ENCODE results near the gene TMOD1. TPM values are rescaled to one million over a fixed set of nuclear protein-coding genes. Genes with fewer than 3 reads are reported as not detected.
A peak's percentile ranks its signal among the peaks of the same experiment; 100 is the strongest.
"Not testable (repeated sequence)": the region's sequence is repeated elsewhere in the genome, so short reads cannot be mapped to it uniquely, and the experiment has no call there.

Gene TMOD1
- total and polyA plus RNA-seq, 5 experiments from 2014 or later, result 0.92 to 2.7 (median 1.2) TPM

GRCh38 chr9:97572196-97572891, 70.9 kb downstream of the TMOD1 start:
- H3K27ac Mint-ChIP-seq, result no peak overlapping the region
- POLR2A ChIA-PET, result no interaction called here
- peaks cover 0 to 1% (median 1%) of the 10 kb centered on the region in 5 donors for H3K27me3 Mint-ChIP-seq
- peaks cover 0 to 5% (median 0%) of the 10 kb centered on the region in 9 donors for H3K9me3 Mint-ChIP-seq
- ATAC-seq (no peak), DNase-seq (no peak)
- peaks cover 0 to 5% (median 0%) of the 10 kb centered on the region in 3 donors for H3K36me3 Mint-ChIP-seq
- H3K4me3 Mint-ChIP-seq, result no peak overlapping the region
- peaks cover 9 to 22% (median 16%) of the 10 kb centered on the region in 4 donors for H3K4me1 Mint-ChIP-seq

DNA sequence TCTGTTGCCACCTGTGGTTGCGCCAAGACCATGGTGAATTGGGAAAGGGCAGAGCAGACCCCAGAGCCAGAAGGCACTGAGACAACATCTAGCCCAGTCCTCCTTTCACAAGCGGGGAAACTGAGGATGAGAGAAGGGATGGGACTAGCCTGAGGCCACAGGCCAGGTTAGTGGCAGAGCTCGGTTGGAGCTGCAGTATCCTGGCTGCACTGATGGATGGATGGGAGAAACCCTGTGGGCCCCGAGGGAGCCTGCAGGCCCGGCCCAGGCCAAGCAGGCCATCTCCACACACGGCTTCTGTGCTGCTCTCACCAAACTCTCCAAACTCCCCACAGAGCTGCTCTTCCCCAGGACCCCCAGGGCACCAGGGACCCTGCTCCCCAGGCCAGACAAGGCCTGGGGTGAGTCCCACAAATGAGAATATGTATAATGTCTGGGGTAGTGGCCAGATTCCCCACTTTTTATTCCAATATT, 71.5 kb downstream of the TMOD1 start:
- no peak for DNase-seq
- H3K27ac Mint-ChIP-seq, result no peak overlapping the region
- peaks cover 0 to 8% (median 0%) of the 10 kb centered on the region in 3 donors for H3K36me3 Mint-ChIP-seq

DNA sequence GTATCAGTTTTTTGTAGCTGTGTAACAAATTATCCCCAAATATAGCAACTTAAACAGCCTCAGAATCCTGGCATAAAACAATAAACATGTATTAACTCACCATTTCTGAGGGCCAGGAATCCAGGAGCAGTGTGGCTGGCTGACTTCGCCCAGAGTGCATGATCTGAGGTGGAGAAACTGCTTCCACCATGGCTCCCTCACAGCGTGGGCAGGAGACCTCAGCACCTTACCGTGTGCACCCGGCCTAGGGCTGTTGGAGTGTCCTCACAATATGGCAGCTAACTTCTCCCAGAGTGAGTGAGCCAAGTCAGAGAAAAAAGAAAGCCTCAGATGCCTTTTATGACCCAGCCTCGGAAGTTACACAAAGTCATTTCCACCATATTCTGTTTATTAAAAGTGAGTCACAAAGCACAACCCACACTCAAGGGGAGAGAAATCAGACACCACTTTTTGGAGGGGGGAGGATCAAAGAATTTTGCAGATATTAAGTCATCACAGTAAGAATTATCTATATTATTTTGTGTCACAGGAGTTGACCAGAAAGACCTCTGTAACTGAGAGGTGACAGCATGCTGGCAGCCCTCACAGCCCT, 72.1 kb downstream of the TMOD1 start:
- peak overlapping the region in 5 of 10 donors; percentile 16 to 67 (median 31) for H3K4me3 Mint-ChIP-seq
- no peak for DNase-seq
- peaks cover 0 to 10% (median 0%) of the 10 kb centered on the region in 9 donors for H3K9me3 Mint-ChIP-seq
- no peak overlapping the region for H3K27ac Mint-ChIP-seq
- peaks cover 7 to 24% (median 16%) of the 10 kb centered on the region in 4 donors for H3K4me1 Mint-ChIP-seq
- POLR2A ChIA-PET, result interaction anchor here (0.6 to 1.4 kb wide), 2 partner anchors 60 to 766 kb away, joined by 5 read pairs; partner anchors contain the start of genes NCBP1 and TSTD2
- no peak for ATAC-seq
- peaks cover 0 to 14% (median 0%) of the 10 kb centered on the region in 3 donors for H3K36me3 Mint-ChIP-seq
- H3K27me3 Mint-ChIP-seq, result peaks cover 0 to 1% (median 0%) of the 10 kb centered on the region in 5 donors

More for the DNA sequence above, 71.5 kb downstream of the TMOD1 start:
- Mint-ChIP-seq H3K4me1 (peaks cover 7 to 22% (median 16%) of the 10 kb centered on the region in 4 donors), H3K4me3 (no peak overlapping the region), H3K9me3 (peaks cover 0 to 5% (median 0%) of the 10 kb centered on the region in 9 donors), H3K27me3 (peaks cover 0 to 1% (median 0%) of the 10 kb centered on the region in 5 donors)
- no peak for ATAC-seq
- POLR2A ChIA-PET, result interaction anchor here (0.6 kb wide), 1 partner anchor 766 kb away, joined by 5 read pairs; no protein-coding TSS in a partner anchor

- Mint-ChIP-seq H3K4me1 (peaks cover 7 to 24% (median 16%) of the 10 kb centered on the region in 4 donors), H3K36me3 (peaks cover 0 to 18% (median 0%) of the 10 kb centered on the region in 3 donors), H3K9me3 (peaks cover 0 to 11% (median 0%) of the 10 kb centered on the region in 9 donors)
- H3K27ac Mint-ChIP-seq, ATAC-seq, H3K27me3 Mint-ChIP-seq, H3K4me3 Mint-ChIP-seq, DNase-seq: not testable (repeated sequence)
- POLR2A ChIA-PET, result interaction anchor here (1.3 to 2.0 kb wide), 3 partner anchors 20 to 59 kb away, joined by 5 read pairs; partner anchors contain the start of genes NCBP1 and TSTD2
Measured at GRCh38 chr9:97574101-97574571, 72.7 kb downstream of the TMOD1 start.

- POLR2A ChIA-PET, result interaction anchor here (1.3 to 2.0 kb wide), 4 partner anchors 19 to 163 kb away, joined by 3 to 5 read pairs (median 5); partner anchors contain the start of genes NCBP1 and TSTD2
Measured at GRCh38 chr9:97574921-97575672, 73.6 kb downstream of the TMOD1 start.

DNA sequence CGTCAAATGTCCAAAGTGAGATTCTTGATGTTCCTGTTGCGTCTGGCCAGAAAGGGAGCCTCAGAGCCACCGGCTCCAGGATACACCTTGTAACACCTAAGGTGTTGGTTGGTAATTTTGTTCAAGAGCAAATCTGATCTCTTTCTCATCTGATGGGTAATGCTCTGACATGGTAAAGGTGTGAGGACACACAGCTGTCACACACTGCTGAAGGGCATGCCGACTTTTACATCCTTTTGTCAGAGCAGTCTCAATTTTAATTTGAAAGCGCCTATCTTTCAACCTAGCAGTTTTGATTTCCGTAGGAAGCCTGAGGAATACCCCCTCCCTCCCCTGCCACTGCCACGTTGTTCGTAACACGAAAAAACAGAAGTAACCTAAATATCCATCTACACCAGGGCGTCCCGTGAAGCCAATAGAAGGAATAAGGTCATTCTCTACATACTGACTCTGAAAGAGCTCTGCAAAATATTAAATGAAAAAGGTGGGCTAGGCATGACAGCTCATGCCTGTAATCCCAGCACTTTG, 74.3 kb downstream of the TMOD1 start:
- H3K27me3 Mint-ChIP-seq, result peaks cover 0 to 1% (median 0%) of the 10 kb centered on the region in 5 donors
- POLR2A ChIA-PET, result interaction anchor here (1.3 to 2.0 kb wide), 2 partner anchors 18 to 163 kb away, joined by 3 to 5 read pairs; no protein-coding TSS in a partner anchor
- H3K36me3 Mint-ChIP-seq, result peaks cover 4 to 22% (median 7%) of the 10 kb centered on the region in 3 donors
- H3K4me3 Mint-ChIP-seq, result peak overlapping the region; percentile 87 to 96 (median 92)
- H3K27ac Mint-ChIP-seq, result peak overlapping the region in 8 of 10 donors; percentile 3 to 92 (median 68)
- peaks cover 0 to 18% (median 6%) of the 10 kb centered on the region in 9 donors for H3K9me3 Mint-ChIP-seq
- peak; percentile 52 to 58 for ATAC-seq
- peaks cover 5 to 24% (median 16%) of the 10 kb centered on the region in 4 donors for H3K4me1 Mint-ChIP-seq
- peak in 1 of 10 donors; percentile 7 for DNase-seq

More at GRCh38 chr9:97574921-97575672, 73.6 kb downstream of the TMOD1 start:
- Mint-ChIP-seq H3K36me3 (peaks cover 4 to 22% (median 7%) of the 10 kb centered on the region in 3 donors), H3K9me3 (peaks cover 0 to 18% (median 4%) of the 10 kb centered on the region in 9 donors), H3K4me3 (peak overlapping the region; percentile 87 to 96 (median 92)), H3K4me1 (peaks cover 7 to 24% (median 16%) of the 10 kb centered on the region in 4 donors), H3K27ac (peak overlapping the region; percentile 36 to 96 (median 88))
- ATAC-seq, result peak; percentile 62 to 75
- peak in 8 of 10 donors; percentile 13 to 74 (median 50) for DNase-seq
- H3K27me3 Mint-ChIP-seq, result not testable (repeated sequence)

GRCh38 chr9:97577051-97577450, 75.6 kb downstream of the TMOD1 start:
- POLR2A ChIA-PET, result no interaction called here
- peak overlapping the region in 2 of 10 donors; percentile 11 to 63 for H3K4me3 Mint-ChIP-seq

GRCh38 chr9:97578846-97579245, 77.4 kb downstream of the TMOD1 start:
- Mint-ChIP-seq H3K4me3 (no peak overlapping the region), H3K9me3 (peaks cover 0 to 18% (median 6%) of the 10 kb centered on the region in 9 donors), H3K27me3 (no peaks in the 10 kb centered on the region), H3K36me3 (peaks cover 4 to 22% (median 7%) of the 10 kb centered on the region in 3 donors), H3K4me1 (peaks cover 5 to 22% (median 16%) of the 10 kb centered on the region in 4 donors), H3K27ac (peak overlapping the region in 1 of 10 donors; percentile 3)
- DNase-seq (no peak), ATAC-seq (no peak)
- POLR2A ChIA-PET, result interaction anchor here (0.9 kb wide), 1 partner anchor 10 kb away, joined by 5 read pairs; no protein-coding TSS in a partner anchor

More at GRCh38 chr9:97577051-97577450, 75.6 kb downstream of the TMOD1 start:
- H3K4me1 Mint-ChIP-seq, result peaks cover 5 to 24% (median 16%) of the 10 kb centered on the region in 4 donors
- H3K9me3 Mint-ChIP-seq, result peaks cover 0 to 18% (median 6%) of the 10 kb centered on the region in 9 donors
- peaks cover 4 to 22% (median 7%) of the 10 kb centered on the region in 3 donors for H3K36me3 Mint-ChIP-seq
- peak overlapping the region in 1 of 10 donors; percentile 66 for H3K27ac Mint-ChIP-seq
- DNase-seq (no peak), ATAC-seq (no peak)
- H3K27me3 Mint-ChIP-seq, result peaks cover 0 to 1% (median 0%) of the 10 kb centered on the region in 5 donors

GRCh38 chr9:97579914-97580313, 78.4 kb downstream of the TMOD1 start:
- Mint-ChIP-seq H3K9me3 (peaks cover 0 to 21% (median 8%) of the 10 kb centered on the region in 9 donors), H3K36me3 (peaks cover 4 to 22% (median 7%) of the 10 kb centered on the region in 3 donors), H3K27ac (no peak overlapping the region), H3K4me1 (peaks cover 4 to 17% (median 13%) of the 10 kb centered on the region in 4 donors), H3K27me3 (no peaks in the 10 kb centered on the region), H3K4me3 (no peak overlapping the region)
- DNase-seq (no peak), ATAC-seq (no peak)
- POLR2A ChIA-PET, result interaction anchor here (0.9 kb wide), 1 partner anchor 9 kb away, joined by 5 read pairs; no protein-coding TSS in a partner anchor

- H3K4me1 Mint-ChIP-seq, H3K27ac Mint-ChIP-seq, ATAC-seq, DNase-seq, H3K27me3 Mint-ChIP-seq, POLR2A ChIA-PET, H3K4me3 Mint-ChIP-seq: not testable (repeated sequence)
- H3K9me3 Mint-ChIP-seq, result peaks cover 0 to 21% (median 7%) of the 10 kb centered on the region in 9 donors
- peaks cover 4 to 22% (median 7%) of the 10 kb centered on the region in 3 donors for H3K36me3 Mint-ChIP-seq
Measured at GRCh38 chr9:97581590-97581989, 80.1 kb downstream of the TMOD1 start.

- POLR2A ChIA-PET, ATAC-seq, H3K4me3 Mint-ChIP-seq, H3K27me3 Mint-ChIP-seq, DNase-seq, H3K4me1 Mint-ChIP-seq, H3K27ac Mint-ChIP-seq: not testable (repeated sequence)
- Mint-ChIP-seq H3K36me3 (peaks cover 6 to 15% (median 10%) of the 10 kb centered on the region in 3 donors), H3K9me3 (peaks cover 0 to 25% (median 9%) of the 10 kb centered on the region in 9 donors)
Measured at GRCh38 chr9:97584778-97585177, 83.3 kb downstream of the TMOD1 start.

Data from naive thymus-derived CD8-positive, alpha-beta T cell (primary cell).